SK-MEL-5 (cell line): ENCODE data around the gene DNAH3. TPM values are rescaled to one million over a fixed set of nuclear protein-coding genes. Genes with fewer than 3 reads are reported as not detected.
"Not testable (repeated sequence)": the region's sequence is repeated elsewhere in the genome, so short reads cannot be mapped to it uniquely, and the experiment has no call there.

ENCODE experiments used
- DNase-seq: peaks from one replicate; pipeline ENCODE4 v3.0.0-alpha.2; 2016; ENCODE audit warnings: low read depth, low spot score
- in situ Hi-C: cut with HindIII; loops from 2 replicates; pipeline ENCODE4 v1.10.0; 2016; ENCODE audit warnings: low sequenced_read_pairs, high pct_unique_total_duplicates, low pct_unique_long_range_greater_than_20kb
- total RNA-seq: library from RNA; depleted of rRNA; stranded (reverse); fragments of >200 nt; shearing (Covaris generic); gene quantifications from 2 replicates; pipeline ENCODE4 v1.2.3, GENCODE V29; 2014

DNAH3 gene
- total RNA-seq, 1 experiment from 2014 or later = under 0.01 TPM

DNA sequence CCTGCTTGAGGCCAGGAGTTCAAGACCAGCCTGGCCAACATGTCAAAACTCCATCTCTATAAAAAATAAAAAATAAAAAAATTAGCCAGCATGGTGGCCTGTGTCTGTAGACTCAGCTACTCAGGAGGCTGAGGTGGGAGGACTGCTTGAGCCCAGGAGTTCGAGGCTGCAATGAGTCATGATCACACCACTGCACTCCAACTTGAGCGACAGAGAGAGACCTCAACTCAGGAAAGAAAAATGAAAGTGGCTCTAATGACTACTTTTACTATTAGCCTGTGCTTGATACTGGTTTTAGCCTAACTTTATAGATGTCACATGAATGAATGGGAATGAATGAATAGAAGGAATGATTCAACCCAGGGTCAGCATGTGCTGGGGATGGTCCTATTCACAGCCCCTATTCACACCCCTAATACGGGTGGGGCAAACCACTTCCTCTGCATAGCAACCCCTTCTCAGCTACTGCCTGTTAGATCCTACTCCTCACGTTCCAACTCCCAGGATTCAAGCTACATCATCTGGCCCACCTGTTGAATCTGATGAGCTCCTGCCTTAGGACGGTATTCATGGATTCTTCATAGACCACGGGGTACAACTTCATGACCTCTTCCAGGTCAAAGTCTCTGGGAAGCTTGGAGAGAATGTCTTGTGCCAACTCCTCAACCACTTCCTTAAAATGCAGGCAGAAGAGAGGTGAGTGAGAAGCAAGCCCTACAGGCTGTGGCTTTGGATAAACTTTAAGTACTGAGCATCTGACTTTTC, 209.6 kb downstream of the DNAH3 start:
- in situ Hi-C loops = no loop called here
- DNase-seq = no peak

DNA sequence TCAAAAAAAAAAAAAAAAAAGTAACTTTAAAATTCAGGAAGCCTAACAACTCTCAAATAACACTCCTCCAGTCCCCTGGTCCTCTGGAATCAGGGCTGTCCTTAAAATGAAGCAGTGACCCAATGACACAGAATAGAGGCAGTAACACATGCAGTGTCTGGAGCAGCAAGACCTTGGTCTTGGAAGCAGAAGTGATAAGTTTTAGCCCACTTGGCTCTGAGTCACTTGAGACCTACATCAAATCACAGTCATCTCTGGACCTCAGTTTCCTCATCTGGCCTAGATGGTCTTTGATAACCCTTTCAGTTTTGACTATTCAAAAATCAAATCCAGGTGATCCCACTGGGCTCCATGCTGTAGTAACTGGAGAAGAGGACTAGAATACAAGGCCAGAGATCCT, 211.0 kb downstream of the DNAH3 start:
- in situ Hi-C loops = no loop called here
- DNase-seq = no peak

DNA sequence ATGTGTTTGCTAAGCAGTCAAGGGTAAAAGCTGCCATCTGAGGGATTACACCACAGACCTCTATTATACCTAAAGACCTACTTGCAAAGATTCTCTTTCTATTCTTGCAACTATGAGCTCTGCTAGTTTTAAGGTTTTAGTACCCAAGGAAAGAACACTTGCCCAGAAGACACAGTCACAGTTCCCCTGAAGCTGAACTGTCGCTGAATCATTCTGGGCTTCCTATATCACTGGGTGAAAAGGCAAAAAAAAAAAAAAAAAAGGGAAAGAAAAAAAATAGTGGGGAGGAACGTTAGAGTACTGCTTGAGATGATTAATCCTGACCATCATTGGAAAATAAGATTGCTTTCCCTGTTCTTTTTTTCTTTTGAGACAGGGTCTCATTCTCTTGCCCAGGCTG, 212.2 kb downstream of the DNAH3 start:
- no peak for DNase-seq
- in situ Hi-C loops = no loop called here

DNA sequence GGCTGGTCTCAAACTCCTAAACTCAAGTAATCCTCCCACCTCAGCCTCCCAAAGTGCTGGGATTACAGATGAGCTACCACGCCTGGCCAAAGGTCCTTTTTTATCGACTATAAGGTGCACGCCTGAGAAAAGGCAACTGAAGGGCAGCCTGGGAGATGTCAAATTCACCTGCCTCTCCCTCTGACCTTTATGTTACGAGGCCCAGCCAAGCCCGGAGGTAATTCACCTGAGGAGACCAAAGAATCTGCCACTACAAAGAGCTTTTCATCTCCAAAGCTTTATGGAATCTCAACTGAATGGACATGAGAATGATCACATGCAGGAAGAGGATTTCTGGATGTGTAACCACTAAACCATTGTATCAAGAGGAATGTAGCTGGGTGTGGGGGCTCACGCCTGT, 212.9 kb downstream of the DNAH3 start:
- in situ Hi-C loops = no loop called here

DNA sequence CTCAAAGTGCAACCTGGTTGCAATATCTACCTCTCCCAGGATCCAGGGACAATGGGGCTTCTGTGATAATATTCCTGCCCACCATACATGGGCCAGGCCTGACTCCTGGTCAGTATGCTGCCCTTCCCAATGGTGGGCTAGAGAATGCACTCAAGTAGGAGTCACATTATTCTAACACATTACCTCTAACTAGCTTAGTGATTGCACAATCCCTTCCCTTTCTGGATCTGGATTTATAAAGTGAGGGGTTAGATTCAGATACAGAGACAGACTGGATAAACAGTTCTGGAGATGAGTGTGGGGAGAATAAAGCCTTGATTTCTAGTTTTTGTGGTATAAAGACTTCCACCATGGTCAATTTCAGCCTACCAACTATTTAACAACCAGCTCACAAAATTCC, 217.1 kb downstream of the DNAH3 start:
- in situ Hi-C loops = no loop called here
- DNase-seq = no peak

More for the DNA sequence above, 212.9 kb downstream of the DNAH3 start:
- peak; percentile 37 for DNase-seq

DNA sequence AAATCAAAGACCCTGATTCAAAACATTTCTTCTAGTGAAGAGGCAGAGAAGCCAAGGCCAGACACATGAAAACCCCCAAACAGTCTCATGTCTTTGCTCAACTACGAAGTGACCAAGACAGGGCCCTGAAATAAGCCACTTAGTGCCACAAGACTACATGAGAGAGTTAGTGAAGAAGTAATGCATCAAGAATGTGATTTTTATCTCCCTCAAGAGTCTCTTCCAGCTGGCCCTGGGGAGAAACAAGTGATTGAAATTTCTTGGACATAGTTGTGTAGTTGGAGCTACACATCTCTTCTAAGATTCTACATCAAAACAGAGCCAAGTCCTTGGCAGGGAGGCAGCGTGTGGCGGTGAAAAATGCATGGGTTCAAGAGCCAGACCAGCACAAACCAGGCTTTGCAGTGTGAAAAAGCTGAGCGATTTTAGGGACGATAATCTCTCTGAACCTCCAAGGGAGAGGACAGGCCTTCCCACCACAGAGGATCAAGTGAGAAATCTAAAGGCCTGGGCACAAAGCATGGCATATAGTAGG, 219.5 kb downstream of the DNAH3 start:
- no peak for DNase-seq
- in situ Hi-C loops = no loop called here

DNA sequence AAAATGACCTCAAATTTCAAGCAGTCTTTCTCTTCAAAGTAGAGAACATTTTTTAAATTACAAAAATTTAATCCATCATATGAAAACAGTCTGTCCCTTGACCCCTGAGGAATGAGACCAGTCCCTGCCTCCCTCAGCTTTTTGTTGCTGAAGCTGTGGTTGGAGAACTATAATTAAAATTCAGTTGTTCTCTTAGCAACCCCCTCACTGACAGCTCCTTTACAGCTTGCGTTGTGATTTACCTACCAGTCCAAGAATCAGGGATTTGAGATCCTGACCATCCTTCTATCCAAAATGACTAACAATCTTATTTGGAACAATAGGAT, 220.3 kb downstream of the DNAH3 start:
- in situ Hi-C loops = no loop called here
- DNase-seq = no peak

DNA sequence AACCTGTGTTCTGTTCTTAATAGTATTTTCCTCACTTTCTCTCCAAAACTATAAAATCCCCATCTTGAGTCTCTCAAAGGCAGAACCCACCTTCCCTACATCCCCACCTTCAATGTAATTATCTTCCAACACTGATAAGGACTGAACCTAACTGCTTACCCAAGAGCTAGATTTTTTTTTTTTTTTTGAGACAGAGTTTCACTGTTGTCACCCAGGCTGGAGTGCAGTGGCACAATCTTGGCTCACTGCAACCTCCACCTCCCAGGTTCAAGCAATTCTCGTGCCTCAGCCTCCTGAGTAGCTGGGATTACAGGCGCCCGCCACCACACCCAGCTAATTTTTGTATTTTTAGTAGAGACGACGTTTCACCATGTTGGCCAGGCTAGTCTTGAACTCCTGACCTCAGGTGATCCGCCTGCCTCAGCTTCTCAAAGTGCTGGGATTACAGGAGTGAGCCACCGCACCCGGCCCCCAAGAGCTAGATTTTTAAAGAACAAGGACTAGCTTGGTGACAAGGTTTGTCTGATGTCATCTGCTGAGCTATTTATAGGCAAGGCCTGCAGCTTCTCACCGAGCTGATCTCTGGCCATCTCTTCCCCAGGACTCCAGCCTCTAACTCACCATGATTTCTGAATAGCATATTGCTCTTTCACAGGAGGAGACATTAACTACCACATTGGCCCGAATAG, 220.8 kb downstream of the DNAH3 start:
- DNase-seq, in situ Hi-C loops: not testable (repeated sequence)

DNA sequence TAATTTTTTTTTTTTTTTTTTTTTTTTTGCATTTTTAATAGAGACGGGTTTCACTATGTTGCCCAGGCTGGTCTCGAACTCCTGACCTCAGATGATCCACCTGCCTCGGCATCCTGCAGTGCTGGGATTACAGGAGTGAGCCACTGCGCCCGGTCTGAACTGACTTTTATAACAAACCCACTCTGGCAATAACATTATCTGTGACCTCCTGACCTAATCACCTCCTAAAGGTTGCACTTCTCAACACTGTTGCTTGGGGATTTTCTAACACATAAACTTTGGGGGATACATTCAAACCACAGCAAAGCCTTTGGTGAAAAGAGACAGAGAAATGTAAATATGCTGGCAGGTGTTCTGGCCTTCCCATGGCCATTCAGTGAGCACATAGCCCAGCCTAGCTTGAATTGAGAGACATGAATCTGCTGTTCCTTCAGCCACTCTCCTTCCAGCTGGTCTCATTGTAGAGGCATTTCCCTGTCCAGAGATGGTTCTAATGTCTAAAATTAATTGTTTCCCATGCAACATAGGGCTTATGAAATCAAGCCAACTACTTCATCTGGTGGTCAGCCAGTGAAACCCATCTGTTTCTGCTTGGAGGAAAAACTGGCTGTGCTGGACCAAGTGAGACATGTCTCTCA, 221.8 kb downstream of the DNAH3 start:
- in situ Hi-C loops = no loop called here
- DNase-seq = no peak

DNA sequence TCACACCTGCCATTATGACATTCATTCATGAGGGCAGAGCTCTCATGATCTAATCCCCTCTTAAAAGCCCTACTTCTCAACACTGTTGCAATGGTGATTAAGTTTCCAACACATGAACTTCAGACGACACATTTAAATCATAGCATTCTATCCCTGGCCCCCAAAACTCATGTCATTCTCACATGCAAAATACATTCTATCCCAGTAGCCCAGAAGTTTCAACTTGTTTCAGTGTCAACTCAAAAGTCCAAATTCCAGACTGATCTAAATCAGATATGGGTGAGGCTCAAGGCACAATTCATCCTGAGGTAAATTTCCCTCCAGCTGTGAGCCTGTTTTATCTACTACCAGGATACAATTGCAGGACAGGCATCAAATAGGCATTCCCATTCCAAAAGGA, 224.9 kb downstream of the DNAH3 start:
- DNase-seq = no peak
- in situ Hi-C loops = no loop called here

DNA sequence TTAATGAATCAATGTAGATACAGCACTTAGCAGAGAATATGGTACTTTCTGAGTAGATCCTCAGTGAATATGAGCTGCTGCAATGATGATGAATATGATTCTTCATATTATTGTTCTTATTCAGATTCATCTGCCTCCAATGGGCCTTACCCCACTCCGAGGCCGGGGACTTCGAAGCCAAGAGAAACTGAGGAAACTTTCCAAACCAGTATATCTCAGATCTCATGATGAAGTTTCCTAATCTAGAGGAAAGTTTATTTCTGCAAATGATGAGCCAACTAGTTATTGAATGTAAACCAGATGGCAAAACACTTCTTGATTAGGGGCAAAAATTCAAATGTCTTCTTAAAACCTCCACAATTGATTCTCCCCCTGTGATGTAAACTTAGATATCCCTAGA, 226.8 kb downstream of the DNAH3 start:
- in situ Hi-C loops = no loop called here
- no peak for DNase-seq

DNA sequence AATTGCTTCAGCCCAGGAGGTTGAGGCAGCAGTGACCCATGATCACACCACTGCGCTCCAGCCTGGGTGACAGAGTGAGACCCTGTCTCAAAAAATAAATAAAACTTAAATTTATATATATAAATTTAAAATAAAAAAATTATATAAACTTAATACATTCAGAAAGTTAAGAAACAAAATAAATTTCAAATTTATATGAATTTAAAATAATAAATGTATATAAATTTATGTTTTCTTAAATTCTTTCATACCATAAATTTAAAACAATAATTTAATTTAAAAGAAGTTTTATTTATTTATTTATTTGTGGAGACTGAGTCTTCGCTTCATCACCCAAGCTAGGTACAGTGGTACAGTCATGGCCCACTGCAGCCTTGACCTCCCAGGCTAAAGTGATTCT, 229.8 kb downstream of the DNAH3 start:
- in situ Hi-C loops = no loop called here
- no peak for DNase-seq

DNA sequence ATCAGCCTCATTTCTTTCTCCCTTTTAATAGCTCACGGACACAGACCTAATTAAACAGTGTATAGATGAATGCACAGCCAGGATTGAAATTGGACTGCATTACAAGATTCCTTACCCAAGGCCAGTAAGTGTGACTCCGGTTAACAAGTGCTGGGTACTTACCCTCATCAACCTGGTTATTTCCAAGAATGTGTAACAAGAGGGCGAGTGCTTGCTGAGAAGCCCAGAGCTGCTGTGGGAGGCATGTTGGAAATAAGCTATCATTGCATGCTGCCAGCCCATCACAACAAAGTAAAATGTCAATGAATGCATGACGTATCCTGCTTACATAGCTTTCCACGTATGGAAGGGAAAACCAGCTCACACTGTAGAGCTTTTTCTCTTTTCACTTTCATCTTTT, 230.6 kb downstream of the DNAH3 start:
- in situ Hi-C loops = no loop called here

DNA sequence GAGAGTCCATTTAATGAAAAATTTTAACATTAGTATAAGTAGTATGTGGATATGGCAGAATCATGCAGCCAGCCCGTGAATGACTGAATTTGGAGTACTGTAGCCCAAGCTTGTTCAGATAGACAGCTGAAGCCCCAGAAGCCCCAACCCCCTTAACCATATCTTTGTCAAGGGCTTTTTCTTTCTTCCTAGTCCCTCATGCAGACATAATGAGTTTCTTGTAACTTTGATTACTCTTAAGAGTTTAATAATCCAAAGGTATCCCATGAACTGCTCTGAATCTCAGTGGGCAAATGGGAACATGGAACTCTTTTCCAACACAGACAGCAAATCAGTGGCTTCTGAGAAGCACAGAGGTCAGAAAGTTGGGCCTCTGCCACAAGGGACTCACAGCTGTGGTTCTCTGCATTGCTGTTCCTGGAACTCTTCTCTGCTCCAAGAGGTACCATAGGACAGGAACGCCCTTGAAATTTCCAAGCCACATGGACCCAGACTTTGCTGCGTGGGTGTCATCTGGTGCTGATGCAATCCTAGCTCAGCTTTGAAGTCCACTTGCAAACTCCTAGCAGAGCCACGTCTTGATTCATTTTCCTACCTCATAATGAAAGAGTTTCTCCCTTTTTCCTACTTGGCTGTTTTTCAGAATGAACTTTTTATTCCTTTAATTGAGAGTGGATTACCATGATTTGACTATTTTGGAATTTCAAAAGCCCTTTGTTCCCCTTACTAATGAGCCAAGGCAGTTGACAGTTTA, 232.0 kb downstream of the DNAH3 start:
- no peak for DNase-seq
- in situ Hi-C loops = no loop called here

More for the DNA sequence above, 230.6 kb downstream of the DNAH3 start:
- DNase-seq = no peak

DNA sequence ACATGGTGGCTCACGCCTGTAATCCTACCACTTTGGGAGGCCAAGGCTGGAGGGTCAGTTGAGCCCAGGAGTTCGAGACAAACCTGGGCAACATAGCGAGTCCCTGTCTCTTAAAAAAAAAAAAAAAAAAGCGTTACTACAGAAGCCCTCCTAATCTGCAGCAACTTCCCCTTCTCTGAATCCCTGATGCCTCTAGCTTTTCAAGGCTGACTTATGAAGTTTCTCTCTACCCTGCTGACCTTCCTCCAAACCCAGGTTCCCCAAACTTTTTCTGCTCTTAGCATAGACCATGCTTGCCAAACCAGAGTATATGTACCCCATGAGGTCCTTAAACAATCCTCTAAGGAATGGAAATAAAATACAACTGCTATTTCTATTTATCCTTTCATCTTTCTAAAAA, 233.7 kb downstream of the DNAH3 start:
- in situ Hi-C loops = no loop called here

DNA sequence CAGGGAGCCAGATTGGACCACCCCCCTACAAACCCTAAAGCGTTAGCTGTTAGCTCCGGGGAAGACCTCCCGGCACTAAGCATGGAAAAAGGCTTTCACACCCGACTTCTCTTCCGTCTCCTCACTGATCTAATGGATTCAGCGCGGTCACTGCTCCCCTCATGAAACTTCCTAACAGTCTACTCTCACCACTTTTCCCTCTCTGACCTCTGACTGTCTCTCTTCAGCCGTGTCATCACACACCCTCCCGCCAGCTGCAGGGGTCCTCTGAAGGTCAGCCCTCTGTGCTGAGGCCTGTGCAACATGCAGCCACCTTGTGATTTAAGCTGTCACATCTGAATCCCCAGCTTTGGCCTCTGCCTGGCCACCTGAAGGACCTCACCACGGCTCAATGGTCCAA, 234.4 kb downstream of the DNAH3 start:
- no peak for DNase-seq
- in situ Hi-C loops = no loop called here

More for the DNA sequence above, 233.7 kb downstream of the DNAH3 start:
- no peak for DNase-seq

DNA sequence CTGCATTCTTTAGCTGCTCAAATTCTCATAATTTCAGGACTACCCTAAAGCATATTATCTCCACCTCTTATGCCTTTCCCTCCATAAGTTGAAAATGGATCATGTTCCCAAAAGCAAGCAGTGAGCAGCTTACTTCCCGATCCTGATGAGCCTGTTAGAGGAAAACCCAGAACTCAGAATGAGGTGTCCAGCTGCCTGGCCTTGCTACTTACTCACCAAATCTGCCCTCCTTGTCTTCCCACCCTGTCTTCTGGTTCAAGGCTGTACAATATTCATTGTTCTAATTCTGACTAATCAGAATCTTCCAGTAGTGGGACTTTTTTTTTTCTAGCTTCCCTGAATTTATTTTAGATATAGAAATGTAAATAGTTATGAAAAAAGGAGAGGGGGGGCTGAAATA, 239.3 kb downstream of the DNAH3 start:
- in situ Hi-C loops = no loop called here
- no peak for DNase-seq

DNA sequence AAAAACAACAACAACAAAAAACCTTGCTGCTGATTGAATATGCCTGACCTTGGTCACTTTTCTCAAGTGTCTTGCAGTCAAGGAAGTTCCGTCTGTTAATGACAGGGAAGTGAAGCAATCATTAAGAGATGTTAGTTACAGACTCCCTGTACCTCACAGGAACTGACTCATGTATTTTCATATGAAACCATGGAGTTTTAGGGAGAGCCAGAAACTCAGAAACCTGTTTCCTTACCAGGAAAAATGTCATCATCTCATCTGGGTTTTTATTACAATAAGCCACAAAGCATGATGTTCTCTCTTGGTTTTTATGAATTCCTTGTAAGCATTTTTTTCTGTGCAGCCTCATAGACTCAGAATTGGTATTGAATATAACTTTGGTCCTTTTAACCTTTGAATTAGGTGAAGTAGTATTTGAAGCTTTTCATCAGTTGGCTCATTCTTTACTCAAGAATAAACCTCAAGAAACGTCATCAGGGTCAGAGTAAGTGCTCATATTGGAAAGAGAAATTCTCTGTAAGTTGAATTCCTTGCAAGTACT, 239.8 kb downstream of the DNAH3 start:
- DNase-seq = no peak
- in situ Hi-C loops = no loop called here
